ENCODE data around the gene DHX35. TPM values are rescaled to one million over a fixed set of nuclear protein-coding genes. Genes with fewer than 3 reads are reported as not detected.

DHX35 gene
- total and polyA plus RNA-seq, 2 of the 8 experiments (the other 6 are each of a cell fraction or from before 2014, with no cell fraction given) = 21.9 to 27.7 TPM

- no peak overlapping the region for H3K27ac ChIP-seq (ENCODE audit: low read depth, low read length)
- H2BK20ac ChIP-seq (ENCODE audit: low read length) = no peak overlapping the region
- H3K79me1 ChIP-seq (ENCODE audit: low read depth, low read length) = no peaks in the 10 kb centered on the region; the same call in 1 of the 2 replicates
- TF ChIP-seq RFX5 (IDR thresholded peaks at IDR 0.05; ENCODE audit: borderline replicate concordance, low read depth, low read length) = no peak
- no peak for TF ChIP-seq EP300 (IDR thresholded peaks at IDR 0.05; ENCODE audit: borderline replicate concordance in 1 of 2, low read depth in 2 of 2, low read length in 2 of 2)
- no peak for TF ChIP-seq SP2 (IDR thresholded peaks at IDR 0.05; ENCODE audit: low read length)
- TF ChIP-seq KDM1A (IDR thresholded peaks at IDR 0.05; ENCODE audit: borderline replicate concordance, low read length) = no peak
- no peak overlapping the region for H2BK5ac ChIP-seq (ENCODE audit: low read depth, low read length)
- FAIRE-seq (no peak), DNase-seq (ENCODE audit: low read depth in 1 of 2, low spot score in 2 of 2) (no peak)
- H2BK15ac ChIP-seq (ENCODE audit: low read length) = no peak overlapping the region
- H4K91ac ChIP-seq (replicated peaks; ENCODE audit: insufficient read length, low read length) = no peak overlapping the region
- H4K5ac ChIP-seq (ENCODE audit: insufficient read length, low read depth, low read length) = no peak overlapping the region
- no peak overlapping the region for H3K14ac ChIP-seq (ENCODE audit: insufficient read length)
- H2BK12ac ChIP-seq (ENCODE audit: low read depth, low read length) = no peak overlapping the region
- no peaks in the 10 kb centered on the region for H3K79me2 ChIP-seq (ENCODE audit: control insufficient read depth in 1 of 2, insufficient read depth in 2 of 2, low read length in 2 of 2)
- H3K4ac ChIP-seq (replicated peaks; ENCODE audit: insufficient read length, low read depth, low read length) = no peak overlapping the region
- H3K18ac ChIP-seq (ENCODE audit: extremely low read depth, low read length) = no peak overlapping the region
- no peak overlapping the region for H3K9ac ChIP-seq (replicated peaks in 1 of 4; ENCODE audit: extremely low read depth in 1 of 4, low read depth in 3 of 4, low read length in 3 of 4)
- H3K36me3 ChIP-seq (ENCODE audit: control insufficient read depth in 2 of 4, insufficient read depth in 4 of 4, low read length in 3 of 4) = peaks cover 11 to 37% (median 26%) of the 10 kb centered on the region in 4 experiments; a peak in 6 of 8 replicates
- no peak overlapping the region for H2BK120ac ChIP-seq (replicated peaks; ENCODE audit: low read depth, low read length)
- H3K9me3 ChIP-seq (ENCODE audit: insufficient read depth in 2 of 2, low read depth in 1 of 2, low read length in 1 of 2) = no peaks in the 10 kb centered on the region
- H3K4me2 ChIP-seq (ENCODE audit: insufficient read depth in 1 of 2, low read depth in 2 of 2, low read length in 2 of 2) = no peak overlapping the region
- no peak overlapping the region for H3K56ac ChIP-seq (replicated peaks; ENCODE audit: insufficient read length, low read depth, low read length)
- H3K27me3 ChIP-seq (replicated peaks in 1 of 4; ENCODE audit: control insufficient read depth in 3 of 4, extremely low read depth in 1 of 4, insufficient read depth in 3 of 4, low read length in 3 of 4) = no peaks in the 10 kb centered on the region; a peak in 1 of 7 replicates
- CTCF ChIA-PET (ENCODE audit: partially characterized antibody) = interaction anchor here (0.7 to 2.1 kb wide), 7 partner anchors 10 to 143 kb away, joined by 3 to 7 read pairs (median 3); no protein-coding TSS in a partner anchor
- no peak overlapping the region for H3K4me3 ChIP-seq (ENCODE audit: extremely low read depth in 1 of 4, insufficient read depth in 2 of 4, low read depth in 3 of 4, low read length in 4 of 4)
- no peaks in the 10 kb centered on the region for H4K20me1 ChIP-seq (replicated peaks in 1 of 2; ENCODE audit: control insufficient read depth in 1 of 2, insufficient read depth in 2 of 2, low read length in 2 of 2)
- POLR2A ChIA-PET (ENCODE audit: partially characterized antibody) = interaction anchor here (1.3 kb wide), 1 partner anchor 8 kb away, joined by 3 read pairs; no protein-coding TSS in a partner anchor
- H3K4me1 ChIP-seq (replicated peaks in 1 of 4; ENCODE audit: control insufficient read depth in 3 of 4, insufficient read depth in 4 of 4, low read length in 3 of 4) = no peaks in the 10 kb centered on the region
- H4K8ac ChIP-seq (ENCODE audit: extremely low read depth, insufficient read depth, low read length) = no peak overlapping the region
- H2AK5ac ChIP-seq (ENCODE audit: low read depth, low read length) = no peak overlapping the region
- no peak overlapping the region for H2AFZ ChIP-seq (ENCODE audit: low read length)
- H3K23ac ChIP-seq (ENCODE audit: insufficient read length) = no peak overlapping the region
- H3K23me2 ChIP-seq (ENCODE audit: low read depth, low read length) = no peaks in the 10 kb centered on the region
- WGBS, 2 experiments (ENCODE audit: extremely low coverage in 1 of 2, insufficient coverage in 1 of 2, insufficient read length in 1 of 2, insufficient replicate concordance in 2 of 2, low coverage in 1 of 2, low lambda C conversion rate in 2 of 2, missing lambda C conversion rate in 1 of 2) = 91% methylated on average over 8 of the region's 8 CpGs; no CpG with 5 or more reads in 1 of the 2 experiments
These were observed 75.9 kb downstream of the DHX35 start for GRCh38 chr20:39038047-39038446.
